Type B pancreatic cell (in vitro differentiated cells): ENCODE results near the gene UPF2. TPM values are rescaled to one million over a fixed set of nuclear protein-coding genes. Genes with fewer than 3 reads are reported as not detected.

ENCODE experiments used
- DNase-seq: peaks from one replicate; pipeline ENCODE4 v3.0.0; 2021; ENCODE audit warnings: mixed read lengths; ENCODE audit not compliant: unreplicated experiment; ENCODE audit errors: extremely low spot score
- H3K27ac Mint-ChIP-seq: 2 replicates; pipeline ENCODE4 v1.8.0; 2021; ENCODE audit warnings: mild to moderate bottlenecking, mixed read lengths
- H3K27me3 Mint-ChIP-seq: 2 replicates; pipeline ENCODE4 v1.8.0; 2021; ENCODE audit warnings: mixed read lengths
- H3K36me3 Mint-ChIP-seq: 2 replicates; pipeline ENCODE4 v1.8.0; 2021; ENCODE audit warnings: mixed read lengths
- H3K4me1 Mint-ChIP-seq: one replicate; pipeline ENCODE4 v1.8.0; 2021; ENCODE audit warnings: mixed read lengths; ENCODE audit not compliant: unreplicated experiment
- H3K4me3 Mint-ChIP-seq: 2 replicates; pipeline ENCODE4 v1.8.0; 2021; ENCODE audit warnings: mild to moderate bottlenecking, mixed read lengths
- H3K9me3 Mint-ChIP-seq: 2 replicates; pipeline ENCODE4 v1.8.0; 2021; ENCODE audit warnings: mixed read lengths
- CTCF ChIP-seq: fragments of 200-600 bp; sonication (generic); conservative IDR thresholded peaks from 2 replicates; pipeline ENCODE4 v1.5.0; 2021; ENCODE audit warnings: antibody characterized with exemption, mild to moderate bottlenecking
- total RNA-seq: library from RNA; stranded (reverse); gene quantifications from 2 replicates; pipeline ENCODE4 v1.2.1, GENCODE V29; 2021; ENCODE audit warnings: low replicate concordance

Gene UPF2
- total RNA-seq, 1 donor from 2014 or later: 21.8 TPM

GRCh38 chr10:11951695-11952094, 90.9 kb downstream of the UPF2 start:
- H3K4me1 Mint-ChIP-seq: no peaks in the 10 kb centered on the region
- no peak overlapping the region for H3K4me3 Mint-ChIP-seq
- H3K27me3 Mint-ChIP-seq: no peaks in the 10 kb centered on the region
- peaks cover 29% of the 10 kb centered on the region for H3K36me3 Mint-ChIP-seq
- H3K9me3 Mint-ChIP-seq: no peaks in the 10 kb centered on the region
- DNase-seq: no peak
- no peak for TF ChIP-seq CTCF
- no peak overlapping the region for H3K27ac Mint-ChIP-seq

- H3K9me3 Mint-ChIP-seq: no peaks in the 10 kb centered on the region
- no peak overlapping the region for H3K27ac Mint-ChIP-seq
- H3K36me3 Mint-ChIP-seq: peaks cover 22% of the 10 kb centered on the region
Measured at GRCh38 chr10:11950325-11951018, 92.1 kb downstream of the UPF2 start.

DNA sequence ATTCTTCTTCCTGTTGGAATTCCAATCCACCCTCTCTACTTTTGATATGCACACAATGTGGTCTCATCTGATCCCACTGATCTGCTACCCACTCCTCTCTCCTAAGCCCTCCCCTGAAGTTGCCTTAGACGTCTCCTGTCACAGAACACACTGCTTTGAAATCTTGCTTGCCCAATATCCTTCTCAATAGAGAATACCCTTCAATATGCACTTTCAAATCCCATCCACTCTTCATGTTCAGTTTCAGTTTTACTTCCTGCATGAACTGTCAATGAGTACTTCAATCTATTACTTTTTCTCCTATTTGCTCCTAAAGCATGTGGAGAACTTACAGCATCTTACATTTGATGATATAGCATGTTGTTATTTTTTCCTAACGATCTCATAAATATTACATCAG, 93.5 kb downstream of the UPF2 start:
- Mint-ChIP-seq H3K4me1 (no peaks in the 10 kb centered on the region), H3K36me3 (peaks cover 24% of the 10 kb centered on the region), H3K9me3 (no peaks in the 10 kb centered on the region), H3K4me3 (no peak overlapping the region), H3K27me3 (no peaks in the 10 kb centered on the region), H3K27ac (no peak overlapping the region)
- no peak for TF ChIP-seq CTCF
- no peak for DNase-seq

More at GRCh38 chr10:11950325-11951018, 92.1 kb downstream of the UPF2 start:
- DNase-seq: no peak
- H3K4me3 Mint-ChIP-seq: no peak overlapping the region
- TF ChIP-seq CTCF: no peak
- no peaks in the 10 kb centered on the region for H3K27me3 Mint-ChIP-seq
- no peaks in the 10 kb centered on the region for H3K4me1 Mint-ChIP-seq

- Mint-ChIP-seq H3K27me3 (no peaks in the 10 kb centered on the region), H3K4me1 (no peaks in the 10 kb centered on the region), H3K9me3 (no peaks in the 10 kb centered on the region), H3K36me3 (peaks cover 29% of the 10 kb centered on the region), H3K27ac (no peak overlapping the region), H3K4me3 (no peak overlapping the region)
- no peak for TF ChIP-seq CTCF
- no peak for DNase-seq
Measured at GRCh38 chr10:11946652-11947051, 96.0 kb downstream of the UPF2 start.

GRCh38 chr10:11936389-11937152, 106.0 kb downstream of the UPF2 start:
- no peak for TF ChIP-seq CTCF
- no peak for DNase-seq
- no peaks in the 10 kb centered on the region for H3K27me3 Mint-ChIP-seq
- no peak overlapping the region for H3K4me3 Mint-ChIP-seq
- no peaks in the 10 kb centered on the region for H3K9me3 Mint-ChIP-seq
- no peak overlapping the region for H3K27ac Mint-ChIP-seq
- H3K36me3 Mint-ChIP-seq: peaks cover 20% of the 10 kb centered on the region
- H3K4me1 Mint-ChIP-seq: no peaks in the 10 kb centered on the region
